Fibroblast of skin of back (primary cell): ENCODE results near the gene PET100.

ENCODE experiments used
- DNase-seq: peaks from one replicate; pipeline ENCODE4 v3.0.0-alpha.2; 2013

The PET100 gene

GRCh38 chr19:7680606-7681339 lies 51.2 kb downstream of the PET100 start, which contains the start of gene TRAPPC5:
TRAPPC5 (plus strand) TSS chr19:7680833; CDS start chr19:7682254, 1,421 bp downstream.
- DNase-seq: peak; percentile 79
